GM12878 (cell line): ENCODE measurements around the gene TNFRSF1B.

Experiments
- CEBPB ChIP-seq, 2 experiments: fragments of 150-350 bp in 1 of 2; IDR thresholded peaks; 2 replicates each; pipeline ENCODE4 v1.6.1; 2012 to 2014; ENCODE audit warnings: low read depth in 2 of 2, low read length in 2 of 2, borderline replicate concordance in 1 of 2, inconsistent platforms in 1 of 2
- JUNB ChIP-seq: IDR thresholded peaks from 2 replicates; pipeline ENCODE4 v1.6.1; 2016; ENCODE audit warnings: antibody characterized with exemption, mild to moderate bottlenecking
- JUND ChIP-seq: IDR thresholded peaks from 2 replicates; pipeline ENCODE4 v1.6.1; 2012; ENCODE audit warnings: low read depth, mild to moderate bottlenecking, low read length, improper control_type of control experiment, moderate library complexity
- NFYA ChIP-seq: IDR thresholded peaks from 2 replicates; pipeline ENCODE4 v1.6.1; 2011; ENCODE audit warnings: low read depth, mild to moderate bottlenecking, low read length, improper control_type of control experiment, borderline replicate concordance
- POLR2A ChIP-seq: IDR thresholded peaks from 2 replicates; pipeline ENCODE4 v1.6.1; 2011; ENCODE audit warnings: low read depth, mild to moderate bottlenecking, low read length
- POLR2AphosphoS5 ChIP-seq: IDR thresholded peaks from 2 replicates; pipeline ENCODE4 v1.6.1; 2011; ENCODE audit warnings: mild to moderate bottlenecking, low read length, inconsistent platforms
- REST ChIP-seq: IDR thresholded peaks from 2 replicates; pipeline ENCODE4 v1.6.1; 2012; ENCODE audit warnings: mild to moderate bottlenecking, low read depth, low read length
- SREBF2 ChIP-seq: IDR thresholded peaks from 2 replicates; pipeline ENCODE4 v1.6.1; 2012; ENCODE audit warnings: mild to moderate bottlenecking, low read length
- ZNF217 ChIP-seq: fragments of 450-650 bp; IDR thresholded peaks from 2 replicates; pipeline ENCODE4 v1.6.1; 2017; ENCODE audit warnings: antibody characterized with exemption, mild to moderate bottlenecking
- ZNF24 ChIP-seq: fragments of 450-650 bp; IDR thresholded peaks from 2 replicates; pipeline ENCODE4 v1.6.1; 2017; ENCODE audit warnings: antibody characterized with exemption, mild to moderate bottlenecking
- ZNF274 ChIP-seq: IDR thresholded peaks from one replicate; pipeline ENCODE4 v1.8.0; 2011; ENCODE audit not compliant: insufficient read length, insufficient read depth
- TF ChIP-seq, protein P1 (sequence below), 3 experiments: IDR thresholded peaks in 2 of 3; conservative IDR thresholded peaks in 1 of 3; 2 replicates each; pipeline ENCODE4 v1.5.1; 2011; ENCODE audit warnings: low read depth in 3 of 3, low read length in 3 of 3, mild to moderate bottlenecking in 3 of 3, control low read depth in 2 of 3, moderate library complexity in 2 of 3, inconsistent platforms in 1 of 3, mixed read lengths in 1 of 3; ENCODE audit not compliant: control insufficient read depth in 2 of 3, insufficient read depth in 1 of 3; ENCODE audit errors: extremely low read depth in 1 of 3
- TF ChIP-seq, protein P2 (sequence below): IDR thresholded peaks from 2 replicates; pipeline ENCODE4 v1.6.1; 2011; ENCODE audit warnings: borderline replicate concordance, low read depth, mild to moderate bottlenecking, moderate library complexity, mixed read lengths, low read length; ENCODE audit not compliant: insufficient read depth; ENCODE audit errors: extremely low read length
- TF ChIP-seq, protein P3 (sequence below): IDR thresholded peaks from 2 replicates; pipeline ENCODE4 v1.6.1; 2012; ENCODE audit warnings: low read depth, low read length, improper control_type of control experiment

GRCh38 chr1:12188115-12188514 lies 21.3 kb downstream of the TNFRSF1B start:
- TF ChIP-seq, protein P1, sequence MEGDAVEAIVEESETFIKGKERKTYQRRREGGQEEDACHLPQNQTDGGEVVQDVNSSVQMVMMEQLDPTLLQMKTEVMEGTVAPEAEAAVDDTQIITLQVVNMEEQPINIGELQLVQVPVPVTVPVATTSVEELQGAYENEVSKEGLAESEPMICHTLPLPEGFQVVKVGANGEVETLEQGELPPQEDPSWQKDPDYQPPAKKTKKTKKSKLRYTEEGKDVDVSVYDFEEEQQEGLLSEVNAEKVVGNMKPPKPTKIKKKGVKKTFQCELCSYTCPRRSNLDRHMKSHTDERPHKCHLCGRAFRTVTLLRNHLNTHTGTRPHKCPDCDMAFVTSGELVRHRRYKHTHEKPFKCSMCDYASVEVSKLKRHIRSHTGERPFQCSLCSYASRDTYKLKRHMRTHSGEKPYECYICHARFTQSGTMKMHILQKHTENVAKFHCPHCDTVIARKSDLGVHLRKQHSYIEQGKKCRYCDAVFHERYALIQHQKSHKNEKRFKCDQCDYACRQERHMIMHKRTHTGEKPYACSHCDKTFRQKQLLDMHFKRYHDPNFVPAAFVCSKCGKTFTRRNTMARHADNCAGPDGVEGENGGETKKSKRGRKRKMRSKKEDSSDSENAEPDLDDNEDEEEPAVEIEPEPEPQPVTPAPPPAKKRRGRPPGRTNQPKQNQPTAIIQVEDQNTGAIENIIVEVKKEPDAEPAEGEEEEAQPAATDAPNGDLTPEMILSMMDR (IDR thresholded peaks at IDR 0.05 in 2 of 3, conservative IDR thresholded peaks at IDR 0.05 in 1 of 3; ENCODE audit: control insufficient read depth in 2 of 3, extremely low read depth in 1 of 3, insufficient read depth in 1 of 3, low read depth in 3 of 3, low read length in 3 of 3), result no peak
- TF ChIP-seq, protein P2, sequence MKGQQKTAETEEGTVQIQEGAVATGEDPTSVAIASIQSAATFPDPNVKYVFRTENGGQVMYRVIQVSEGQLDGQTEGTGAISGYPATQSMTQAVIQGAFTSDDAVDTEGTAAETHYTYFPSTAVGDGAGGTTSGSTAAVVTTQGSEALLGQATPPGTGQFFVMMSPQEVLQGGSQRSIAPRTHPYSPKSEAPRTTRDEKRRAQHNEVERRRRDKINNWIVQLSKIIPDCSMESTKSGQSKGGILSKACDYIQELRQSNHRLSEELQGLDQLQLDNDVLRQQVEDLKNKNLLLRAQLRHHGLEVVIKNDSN, result no peak
- TF ChIP-seq SREBF2 (no peak), REST (no peak), ZNF274 (no peak), ZNF217 (no peak), JUNB (no peak), POLR2AphosphoS5 (no peak), POLR2A (no peak), JUND (no peak), CEBPB (IDR thresholded peaks at IDR 0.05; ENCODE audit: borderline replicate concordance in 1 of 2, low read depth in 2 of 2, low read length in 2 of 2) (no peak), NFYA (no peak), ZNF24 (no peak)
- TF ChIP-seq, protein P3, sequence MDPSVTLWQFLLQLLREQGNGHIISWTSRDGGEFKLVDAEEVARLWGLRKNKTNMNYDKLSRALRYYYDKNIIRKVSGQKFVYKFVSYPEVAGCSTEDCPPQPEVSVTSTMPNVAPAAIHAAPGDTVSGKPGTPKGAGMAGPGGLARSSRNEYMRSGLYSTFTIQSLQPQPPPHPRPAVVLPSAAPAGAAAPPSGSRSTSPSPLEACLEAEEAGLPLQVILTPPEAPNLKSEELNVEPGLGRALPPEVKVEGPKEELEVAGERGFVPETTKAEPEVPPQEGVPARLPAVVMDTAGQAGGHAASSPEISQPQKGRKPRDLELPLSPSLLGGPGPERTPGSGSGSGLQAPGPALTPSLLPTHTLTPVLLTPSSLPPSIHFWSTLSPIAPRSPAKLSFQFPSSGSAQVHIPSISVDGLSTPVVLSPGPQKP, result no peak
